Transverse colon (tissue), 4 donors: Measurements from ENCODE around the gene HOXA2. TPM values are rescaled to one million over a fixed set of nuclear protein-coding genes. Genes with fewer than 3 reads are reported as not detected.

Experiments
- DNase-seq: peaks from one replicate; pipeline ENCODE4 v3.0.0-alpha.2; 2019
- H3K27ac ChIP-seq, 4 donors: fragments of 200-600 bp; sonication (generic); 2 replicates each; pipeline ENCODE4 v1.5.1; 2016 to 2018; ENCODE audit warnings: inconsistent platforms in 4 of 4
- H3K27me3 ChIP-seq: fragments of 200-600 bp; sonication (generic); 2 replicates; pipeline ENCODE4 v1.5.1; 2017; ENCODE audit warnings: inconsistent platforms
- H3K36me3 ChIP-seq, 4 donors: fragments of 200-600 bp; sonication (generic); 2 replicates each; pipeline ENCODE4 v1.5.1; 2017 to 2019; ENCODE audit warnings: inconsistent platforms in 4 of 4
- H3K4me1 ChIP-seq, 4 donors: fragments of 200-600 bp; sonication (generic); 2 replicates each; pipeline ENCODE4 v1.5.1; 2017 to 2020; ENCODE audit warnings: inconsistent platforms in 4 of 4
- H3K4me3 ChIP-seq, 4 donors: fragments of 200-600 bp; sonication (generic); 1 replicate in 1 of 4; 2 replicates in 3 of 4; pipeline versions ENCODE4 v1.5.1 to v1.6.1; 2017 to 2019; ENCODE audit warnings: inconsistent platforms in 4 of 4
- H3K9me3 ChIP-seq, 2 donors: fragments of 200-600 bp; sonication (generic); 2 replicates each; pipeline ENCODE4 v1.5.1; 2017 to 2019; ENCODE audit warnings: inconsistent platforms in 2 of 2
- CTCF ChIP-seq, 5 experiments: fragments of 200-600 bp in 3 of 5; fragments of 450-650 bp in 2 of 5; sonication (generic) in 3 of 5; IDR thresholded peaks; 1 replicate in 2 of 5; 2 replicates in 3 of 5; pipeline ENCODE4 v1.5.1; 2016 to 2017; ENCODE audit warnings: antibody characterized with exemption in 5 of 5, inconsistent platforms in 3 of 5, mild to moderate bottlenecking in 2 of 5, moderate library complexity in 1 of 5
- EP300 ChIP-seq: sonication (generic); formaldehyde crosslinking; IDR thresholded peaks from one replicate; pipeline ENCODE4 v1.6.1; 2017; ENCODE audit warnings: antibody characterized with exemption, low read depth
- POLR2A ChIP-seq: fragments of 450-650 bp; IDR thresholded peaks from one replicate; pipeline ENCODE4 v1.6.1; 2016; ENCODE audit warnings: antibody characterized with exemption, mild to moderate bottlenecking, moderate library complexity
- POLR2AphosphoS5 ChIP-seq, 3 donors: sonication (generic); formaldehyde crosslinking; IDR thresholded peaks; one replicate each; pipeline ENCODE4 v1.6.1; 2016; ENCODE audit warnings: antibody characterized with exemption in 3 of 3
- WGBS, 2 donors: methylation state at CpG; one replicate each; pipeline ENCODE4 v1.1.5; 2018; ENCODE audit warnings: low coverage in 1 of 2; 5-methylcytosine and 5-hydroxymethylcytosine counted together
- in situ Hi-C, 4 donors: fragments of 200-750 bp; cut with MboI; loops; one replicate each; pipeline versions ENCODE4 v1.15.0 to v1.15.1; 2017; ENCODE audit warnings: low sequenced_read_pairs in 3 of 4, low pct_ligation_motif_present in 1 of 4, low pct_unique_long_range_greater_than_20kb in 1 of 4
- intact Hi-C: fragments of 100-400 bp; cut with DNase I; formaldehyde crosslinking; loops from one replicate; pipeline ENCODE4 v1.15.1; 2023; ENCODE audit warnings: low total_unique reads
- total RNA-seq, 4 donors: library from RNA; depleted of rRNA; stranded (reverse); fragments of >200 nt; gene quantifications; one replicate each; pipeline ENCODE4 v1.1.0, GENCODE V29; 2016

The HOXA2 gene
- total RNA-seq, 4 donors from 2014 or later, result 2.7 to 16.1 (median 5.2) TPM

GRCh38 chr7:27083646-27084045 lies 18.8 kb downstream of the HOXA2 start:
- TF ChIP-seq POLR2AphosphoS5 (IDR thresholded peaks at IDR 0.05) (no peak), CTCF (IDR thresholded peaks at IDR 0.05) (no peak), EP300 (no peak), POLR2A (no peak)
- 76 to 97% methylated on average over 2 of the region's 2 CpGs for WGBS, 2 donors
- Histone ChIP-seq H3K36me3 (no peaks in the 10 kb centered on the region), H3K4me1 (peaks cover 0 to 6% (median 0%) of the 10 kb centered on the region in 4 donors), H3K27me3 (peaks cover 16% of the 10 kb centered on the region), H3K9me3 (no peaks in the 10 kb centered on the region), H3K27ac (no peak overlapping the region), H3K4me3 (no peak overlapping the region)
- in situ Hi-C loops (no loop called here), intact Hi-C loops (no loop called here)
- no peak for DNase-seq

DNA sequence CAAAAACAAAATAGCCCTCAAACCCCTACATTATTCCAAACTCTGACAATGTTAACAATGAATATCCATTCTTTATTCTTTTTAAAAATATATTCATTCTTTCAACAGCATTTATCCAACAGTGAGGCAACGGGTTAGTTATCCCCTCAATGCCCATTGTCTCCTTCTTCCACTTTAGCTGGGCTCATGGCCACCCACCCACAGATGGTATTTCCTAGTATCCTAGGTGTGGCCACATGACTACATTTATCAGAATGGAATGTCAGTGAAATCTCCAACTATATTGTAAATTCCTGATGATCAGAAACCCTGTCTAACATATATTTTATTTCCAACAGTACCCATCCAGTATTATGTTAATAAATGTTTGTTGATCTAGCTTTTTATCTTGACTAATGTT lies 20.3 kb downstream of the HOXA2 start:
- no peaks in the 10 kb centered on the region for H3K36me3 ChIP-seq
- no peaks in the 10 kb centered on the region for H3K9me3 ChIP-seq
- 93 to 100% methylated on average over 1 of the region's 1 CpG for WGBS, 2 donors
- DNase-seq, result no peak
- H3K4me1 ChIP-seq, result peaks cover 0 to 6% (median 0%) of the 10 kb centered on the region in 4 donors
- peaks cover 1% of the 10 kb centered on the region for H3K27me3 ChIP-seq
- intact Hi-C loops, result no loop called here
- no peak overlapping the region for H3K4me3 ChIP-seq
- no peak overlapping the region for H3K27ac ChIP-seq
- TF ChIP-seq EP300 (no peak), POLR2AphosphoS5 (IDR thresholded peaks at IDR 0.05) (no peak), POLR2A (no peak), CTCF (IDR thresholded peaks at IDR 0.05) (no peak)
- in situ Hi-C loops, result no loop called here

- no peaks in the 10 kb centered on the region for H3K9me3 ChIP-seq
- 80 to 82% methylated on average over 3 to 4 of the region's 4 CpGs for WGBS, 2 donors
- no peaks in the 10 kb centered on the region for H3K36me3 ChIP-seq
- peaks cover 0 to 6% (median 0%) of the 10 kb centered on the region in 4 donors for H3K4me1 ChIP-seq
- in situ Hi-C loops, result no loop called here
- no peaks in the 10 kb centered on the region for H3K27me3 ChIP-seq
- intact Hi-C loops, result no loop called here
- no peak overlapping the region for H3K27ac ChIP-seq
- DNase-seq, result no peak
- TF ChIP-seq EP300 (no peak), POLR2AphosphoS5 (IDR thresholded peaks at IDR 0.05) (no peak), POLR2A (no peak), CTCF (IDR thresholded peaks at IDR 0.05) (no peak)
- H3K4me3 ChIP-seq, result no peak overlapping the region
Observed at GRCh38 chr7:27080844-27081436, 21.5 kb downstream of the HOXA2 start.

GRCh38 chr7:27079234-27079975 lies 23.1 kb downstream of the HOXA2 start:
- DNase-seq, result no peak
- Histone ChIP-seq H3K27me3 (no peaks in the 10 kb centered on the region), H3K9me3 (no peaks in the 10 kb centered on the region), H3K36me3 (no peaks in the 10 kb centered on the region), H3K27ac (no peak overlapping the region), H3K4me1 (peaks cover 0 to 6% (median 0%) of the 10 kb centered on the region in 4 donors), H3K4me3 (no peak overlapping the region)
- in situ Hi-C loops, result no loop called here
- TF ChIP-seq POLR2A (no peak), EP300 (no peak), CTCF (IDR thresholded peaks at IDR 0.05) (no peak), POLR2AphosphoS5 (IDR thresholded peaks at IDR 0.05) (no peak)
- 88 to 90% methylated on average over 1 of the region's 1 CpG for WGBS, 2 donors
- intact Hi-C loops, result no loop called here
